PC-3 (cell line): ENCODE data around the gene B3GNT8.

Experiments
- CTCF ChIP-seq: fragments of 300-600 bp; sonication (generic); conservative IDR thresholded peaks from 2 replicates; pipeline ENCODE4 v1.5.1; 2017; ENCODE audit warnings: antibody characterized with exemption, low read depth, mild to moderate bottlenecking, low read length
- EZH2 ChIP-seq: fragments of 300-600 bp; sonication (generic); IDR thresholded peaks from one replicate; pipeline ENCODE4 v1.6.1; 2017; ENCODE audit warnings: antibody characterized with exemption, mild to moderate bottlenecking, low read length; ENCODE audit not compliant: unreplicated experiment

DNA sequence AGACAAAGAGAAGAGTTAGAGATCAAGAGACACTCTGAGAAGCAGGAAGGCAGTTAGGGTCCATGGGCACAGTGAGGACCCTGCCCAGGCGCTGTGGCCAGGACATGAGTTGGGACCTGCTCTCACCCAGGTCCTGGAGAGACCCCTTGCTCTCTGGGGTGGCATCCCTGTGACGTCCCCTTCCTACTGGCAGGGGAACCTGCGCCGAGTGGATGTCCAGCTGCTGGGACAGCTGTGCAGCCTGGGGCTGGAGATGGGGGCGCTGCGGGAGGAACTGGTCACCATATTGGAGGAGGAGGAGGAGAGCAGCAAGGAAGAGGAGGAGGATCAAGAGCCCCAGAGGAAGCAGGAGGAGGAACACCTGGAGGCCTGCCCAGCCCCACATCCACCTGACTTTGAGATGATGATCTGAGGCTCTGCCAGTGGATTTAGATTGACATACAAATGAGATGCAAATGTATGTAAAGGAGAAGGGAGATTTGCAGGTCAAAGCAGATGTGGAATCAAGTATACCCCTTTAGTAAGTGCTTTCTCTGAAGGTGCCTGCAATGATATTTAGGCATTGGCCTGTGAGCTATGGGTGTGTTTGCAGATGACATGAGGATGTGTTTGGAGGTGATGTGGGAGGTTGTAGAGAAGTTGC lies 16.8 kb upstream of the B3GNT8 start:
- TF ChIP-seq CTCF (no peak), EZH2 (no peak)
